ENCODE measurements around the gene SLC2A13. TPM values are rescaled to one million over a fixed set of nuclear protein-coding genes. Genes with fewer than 3 reads are reported as not detected.

The SLC2A13 gene
- total RNA-seq, 2 donors from 2014 or later, result 10.3 to 12.9 TPM

GRCh38 chr12:40138526-40138925, 32.6 kb upstream of the SLC2A13 start:
- Histone ChIP-seq H3K36me3 (ENCODE audit: control insufficient read depth, insufficient read depth, low read length) (no peaks in the 10 kb centered on the region), H3K27ac (ENCODE audit: low read depth, low read length) (no peak overlapping the region), H3K4me1 (ENCODE audit: control insufficient read depth, insufficient read depth, low read length) (no peaks in the 10 kb centered on the region), H3K9ac (ENCODE audit: extremely low read depth, low read length, poor library complexity, severe bottlenecking) (no peak overlapping the region), H3K9me3 (ENCODE audit: control insufficient read depth, low read length) (no peaks in the 10 kb centered on the region), H3K4me3 (ENCODE audit: low read length) (no peak overlapping the region), H3K27me3 (ENCODE audit: control insufficient read depth, insufficient read depth, low read length, poor library complexity, severe bottlenecking) (no peaks in the 10 kb centered on the region)
- Mint-ChIP-seq H3K4me1 (no peaks in the 10 kb centered on the region), H3K9me3 (no peaks in the 10 kb centered on the region), H3K36me3 (ENCODE audit: low read depth) (no peaks in the 10 kb centered on the region), H3K4me3 (no peak overlapping the region), H3K27ac (no peak overlapping the region), H3K27me3 (ENCODE audit: insufficient read depth) (no peaks in the 10 kb centered on the region)
- TF ChIP-seq, protein P1, sequence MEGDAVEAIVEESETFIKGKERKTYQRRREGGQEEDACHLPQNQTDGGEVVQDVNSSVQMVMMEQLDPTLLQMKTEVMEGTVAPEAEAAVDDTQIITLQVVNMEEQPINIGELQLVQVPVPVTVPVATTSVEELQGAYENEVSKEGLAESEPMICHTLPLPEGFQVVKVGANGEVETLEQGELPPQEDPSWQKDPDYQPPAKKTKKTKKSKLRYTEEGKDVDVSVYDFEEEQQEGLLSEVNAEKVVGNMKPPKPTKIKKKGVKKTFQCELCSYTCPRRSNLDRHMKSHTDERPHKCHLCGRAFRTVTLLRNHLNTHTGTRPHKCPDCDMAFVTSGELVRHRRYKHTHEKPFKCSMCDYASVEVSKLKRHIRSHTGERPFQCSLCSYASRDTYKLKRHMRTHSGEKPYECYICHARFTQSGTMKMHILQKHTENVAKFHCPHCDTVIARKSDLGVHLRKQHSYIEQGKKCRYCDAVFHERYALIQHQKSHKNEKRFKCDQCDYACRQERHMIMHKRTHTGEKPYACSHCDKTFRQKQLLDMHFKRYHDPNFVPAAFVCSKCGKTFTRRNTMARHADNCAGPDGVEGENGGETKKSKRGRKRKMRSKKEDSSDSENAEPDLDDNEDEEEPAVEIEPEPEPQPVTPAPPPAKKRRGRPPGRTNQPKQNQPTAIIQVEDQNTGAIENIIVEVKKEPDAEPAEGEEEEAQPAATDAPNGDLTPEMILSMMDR (conservative IDR thresholded peaks at IDR 0.05), result no peak
- 81 to 89% methylated on average over 2 of the region's 2 CpGs for WGBS, 2 experiments (ENCODE audit: insufficient coverage in 1 of 2, insufficient read length in 1 of 2)
- DNase-seq, result no peak

DNA sequence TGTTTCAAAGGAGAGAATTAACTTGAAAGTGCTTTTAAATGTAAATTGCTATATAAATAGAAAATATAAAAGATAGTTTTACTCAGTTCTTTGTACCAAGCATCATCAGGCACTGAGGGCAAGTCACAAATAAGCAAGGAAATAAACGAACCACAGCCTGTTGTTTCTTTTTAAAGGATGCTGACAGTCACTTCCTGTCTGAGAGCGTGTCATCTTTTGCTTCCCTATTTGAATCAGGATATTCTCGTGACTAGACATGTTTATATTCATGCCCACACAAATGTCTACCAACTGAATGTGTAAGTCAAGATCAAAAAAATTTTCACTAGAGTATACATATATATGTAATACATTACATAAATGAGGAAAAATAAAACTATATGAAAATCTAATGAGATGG, 31.4 kb upstream of the SLC2A13 start:
- DNase-seq, result no peak
- Mint-ChIP-seq H3K27me3 (ENCODE audit: insufficient read depth) (no peaks in the 10 kb centered on the region), H3K9me3 (no peaks in the 10 kb centered on the region), H3K27ac (no peak overlapping the region), H3K4me1 (no peaks in the 10 kb centered on the region), H3K4me3 (no peak overlapping the region), H3K36me3 (ENCODE audit: low read depth) (no peaks in the 10 kb centered on the region)
- H3K27me3 ChIP-seq (ENCODE audit: control insufficient read depth, insufficient read depth, low read length, poor library complexity, severe bottlenecking), result no peaks in the 10 kb centered on the region
- H3K27ac ChIP-seq (ENCODE audit: low read depth, low read length), result no peak overlapping the region
- no peaks in the 10 kb centered on the region for H3K36me3 ChIP-seq (ENCODE audit: control insufficient read depth, insufficient read depth, low read length)
- 88 to 95% methylated on average over 2 of the region's 3 CpGs for WGBS, 2 experiments (ENCODE audit: insufficient coverage in 1 of 2, insufficient read length in 1 of 2)
- H3K4me3 ChIP-seq (ENCODE audit: low read length), result no peak overlapping the region
- no peaks in the 10 kb centered on the region for H3K9me3 ChIP-seq (ENCODE audit: control insufficient read depth, low read length)
- no peaks in the 10 kb centered on the region for H3K4me1 ChIP-seq (ENCODE audit: control insufficient read depth, insufficient read depth, low read length)
- H3K9ac ChIP-seq (ENCODE audit: extremely low read depth, low read length, poor library complexity, severe bottlenecking), result no peak overlapping the region
- TF ChIP-seq, protein P1 (conservative IDR thresholded peaks at IDR 0.05), result no peak

DNA sequence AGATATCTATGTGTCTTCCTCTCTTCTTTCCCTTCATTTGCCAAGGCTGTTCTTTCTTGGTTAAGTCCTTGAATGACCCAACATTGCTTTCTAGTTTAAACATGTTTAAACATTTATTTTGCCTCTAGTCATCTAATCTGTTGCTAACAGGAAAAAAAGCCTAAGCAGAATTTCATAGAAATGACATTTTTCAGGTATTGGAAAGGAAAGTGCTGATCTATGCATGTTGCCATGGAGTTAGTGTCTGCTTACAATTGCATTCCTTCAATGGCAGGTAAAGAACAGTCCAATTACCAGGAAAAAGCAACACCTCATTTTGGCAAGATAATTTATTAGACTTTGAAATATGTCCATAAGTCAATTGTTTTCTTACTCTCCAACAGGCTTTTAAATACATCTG, 21.5 kb upstream of the SLC2A13 start:
- DNase-seq, result no peak
- Histone ChIP-seq H3K9ac (ENCODE audit: extremely low read depth, low read length, poor library complexity, severe bottlenecking) (no peak overlapping the region), H3K27me3 (ENCODE audit: control insufficient read depth, insufficient read depth, low read length, poor library complexity, severe bottlenecking) (no peaks in the 10 kb centered on the region), H3K4me1 (ENCODE audit: control insufficient read depth, insufficient read depth, low read length) (no peaks in the 10 kb centered on the region), H3K27ac (ENCODE audit: low read depth, low read length) (no peak overlapping the region), H3K36me3 (ENCODE audit: control insufficient read depth, insufficient read depth, low read length) (no peaks in the 10 kb centered on the region), H3K4me3 (ENCODE audit: low read length) (no peak overlapping the region), H3K9me3 (ENCODE audit: control insufficient read depth, low read length) (no peaks in the 10 kb centered on the region)
- no peaks in the 10 kb centered on the region for H3K36me3 Mint-ChIP-seq (ENCODE audit: low read depth)
- TF ChIP-seq, protein P1 (conservative IDR thresholded peaks at IDR 0.05), result no peak
- H3K4me1 Mint-ChIP-seq, result no peaks in the 10 kb centered on the region
- no peaks in the 10 kb centered on the region for H3K9me3 Mint-ChIP-seq
- no peak overlapping the region for H3K4me3 Mint-ChIP-seq
- no peak overlapping the region for H3K27ac Mint-ChIP-seq
- H3K27me3 Mint-ChIP-seq (ENCODE audit: insufficient read depth), result no peaks in the 10 kb centered on the region
